Liver (tissue), 4 donors: Measurements from ENCODE around the gene CCNY. TPM values are rescaled to one million over a fixed set of nuclear protein-coding genes. Genes with fewer than 3 reads are reported as not detected.

Source experiments
- polyA plus RNA-seq, 2 donors: library from polyadenylated mRNA; stranded (reverse) in 1 of 2; unstranded in 1 of 2; fragments of 200-250 nt in 1 of 2; fragments of >200 nt in 1 of 2; fragmentation: Nextera tagmentation in 1 of 2; extraction: Ambion mirVana in 1 of 2; gene quantifications; one replicate each; pipeline versions ENCODE4 v1.2.1 to v1.2.3, GENCODE V29; 2013 to 2015
- total RNA-seq, 2 donors: library from RNA; depleted of rRNA; stranded (reverse); fragments of >200 nt; gene quantifications; one replicate each; pipeline ENCODE4 v1.2.3, GENCODE V29; 2014
- donor health status: healthy.
- donor health status: healthy.
- donor health status: healthy.

Gene CCNY
- total and polyA plus RNA-seq, 4 donors: 17.6 to 38.4 (median 21.8) TPM

Other genes with a start within 250 kb of the CCNY start
- 10 to 100 TPM; 13.1 to 14.1 TPM for gene CUL2, start 246.2 kb upstream of the CCNY start, total RNA-seq
- 10 to 100 TPM in 1 of 2 donors, 1 to 10 TPM in 1; 8.6 to 11.0 TPM for gene CUL2, start 246.2 kb upstream of the CCNY start, polyA plus RNA-seq
- gene CREM, start 209.7 kb upstream of the CCNY start, total RNA-seq: 10 to 100 TPM; 14.8 to 25.5 TPM
- gene CREM, start 209.7 kb upstream of the CCNY start, polyA plus RNA-seq: 10 to 100 TPM; 22.0 to 22.4 TPM